Measurements from ENCODE around the gene LIMCH1. TPM values are rescaled to one million over a fixed set of nuclear protein-coding genes. Genes with fewer than 3 reads are reported as not detected.

LIMCH1 gene
- total RNA-seq, 2 donors from 2014 or later, result 3.1 to 5.8 TPM

DNA sequence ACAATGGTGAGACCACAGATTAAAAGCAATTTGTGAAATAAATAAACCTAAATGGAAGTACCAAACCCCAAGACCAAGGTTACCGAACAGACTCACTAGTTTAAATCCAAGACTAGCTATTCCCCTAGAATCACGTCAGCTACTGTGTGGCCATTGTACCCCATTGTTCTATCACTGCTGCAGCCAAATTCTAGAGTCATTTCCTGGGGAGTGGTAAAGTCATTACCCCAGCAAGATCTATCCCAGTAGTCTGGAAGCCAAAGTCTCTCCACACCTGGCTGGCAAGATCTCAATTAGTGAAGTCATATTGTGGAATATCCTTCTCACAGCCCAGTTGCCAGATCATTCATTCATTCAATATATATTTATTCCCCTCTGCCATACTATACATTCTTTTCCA lies 143.1 kb downstream of the LIMCH1 start:
- no peak for DNase-seq
- peaks cover 15% of the 10 kb centered on the region for H3K4me1 Mint-ChIP-seq

DNA sequence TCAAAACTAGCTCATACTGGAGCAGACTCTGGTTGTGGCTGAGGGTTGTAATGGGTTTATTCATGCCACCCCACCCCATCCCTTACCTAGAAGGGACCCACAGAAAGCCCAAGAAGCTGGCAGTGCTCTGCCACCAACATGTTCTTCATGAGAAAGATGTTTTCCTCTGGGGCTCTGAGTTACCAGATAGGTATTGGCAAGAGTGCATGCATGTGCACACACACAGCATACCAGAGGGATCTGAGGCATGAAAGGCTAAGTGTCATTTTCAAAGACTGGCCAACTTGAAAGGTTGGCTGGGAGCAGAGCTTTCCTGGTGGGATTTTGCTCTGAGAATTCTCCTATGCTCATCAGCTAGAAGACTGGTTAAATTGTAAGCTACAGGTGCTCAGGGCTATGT lies 145.4 kb downstream of the LIMCH1 start:
- Histone ChIP-seq H3K4me3 (ENCODE audit: low read length) (no peak overlapping the region), H3K9ac (ENCODE audit: extremely low read depth, low read length, poor library complexity, severe bottlenecking) (no peak overlapping the region), H3K4me1 (ENCODE audit: control insufficient read depth, insufficient read depth, low read length) (peaks cover 13% of the 10 kb centered on the region), H3K27ac (ENCODE audit: low read depth, low read length) (no peak overlapping the region), H3K9me3 (ENCODE audit: control insufficient read depth, low read length) (no peaks in the 10 kb centered on the region), H3K27me3 (ENCODE audit: control insufficient read depth, insufficient read depth, low read length, poor library complexity, severe bottlenecking) (no peaks in the 10 kb centered on the region), H3K36me3 (ENCODE audit: control insufficient read depth, insufficient read depth, low read length) (no peaks in the 10 kb centered on the region)
- Mint-ChIP-seq H3K4me1 (peaks cover 9% of the 10 kb centered on the region), H3K4me3 (no peak overlapping the region), H3K9me3 (no peaks in the 10 kb centered on the region), H3K27me3 (ENCODE audit: insufficient read depth) (peaks cover 7% of the 10 kb centered on the region), H3K36me3 (ENCODE audit: low read depth) (no peaks in the 10 kb centered on the region), H3K27ac (no peak overlapping the region)
- TF ChIP-seq, protein P1, sequence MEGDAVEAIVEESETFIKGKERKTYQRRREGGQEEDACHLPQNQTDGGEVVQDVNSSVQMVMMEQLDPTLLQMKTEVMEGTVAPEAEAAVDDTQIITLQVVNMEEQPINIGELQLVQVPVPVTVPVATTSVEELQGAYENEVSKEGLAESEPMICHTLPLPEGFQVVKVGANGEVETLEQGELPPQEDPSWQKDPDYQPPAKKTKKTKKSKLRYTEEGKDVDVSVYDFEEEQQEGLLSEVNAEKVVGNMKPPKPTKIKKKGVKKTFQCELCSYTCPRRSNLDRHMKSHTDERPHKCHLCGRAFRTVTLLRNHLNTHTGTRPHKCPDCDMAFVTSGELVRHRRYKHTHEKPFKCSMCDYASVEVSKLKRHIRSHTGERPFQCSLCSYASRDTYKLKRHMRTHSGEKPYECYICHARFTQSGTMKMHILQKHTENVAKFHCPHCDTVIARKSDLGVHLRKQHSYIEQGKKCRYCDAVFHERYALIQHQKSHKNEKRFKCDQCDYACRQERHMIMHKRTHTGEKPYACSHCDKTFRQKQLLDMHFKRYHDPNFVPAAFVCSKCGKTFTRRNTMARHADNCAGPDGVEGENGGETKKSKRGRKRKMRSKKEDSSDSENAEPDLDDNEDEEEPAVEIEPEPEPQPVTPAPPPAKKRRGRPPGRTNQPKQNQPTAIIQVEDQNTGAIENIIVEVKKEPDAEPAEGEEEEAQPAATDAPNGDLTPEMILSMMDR (conservative IDR thresholded peaks at IDR 0.05), result no peak
- no peak for DNase-seq

More for the DNA sequence above, 143.1 kb downstream of the LIMCH1 start:
- Histone ChIP-seq H3K9ac (ENCODE audit: extremely low read depth, low read length, poor library complexity, severe bottlenecking) (no peak overlapping the region), H3K27me3 (ENCODE audit: control insufficient read depth, insufficient read depth, low read length, poor library complexity, severe bottlenecking) (no peaks in the 10 kb centered on the region), H3K4me1 (ENCODE audit: control insufficient read depth, insufficient read depth, low read length) (peaks cover 13% of the 10 kb centered on the region), H3K9me3 (ENCODE audit: control insufficient read depth, low read length) (no peaks in the 10 kb centered on the region), H3K4me3 (ENCODE audit: low read length) (no peak overlapping the region), H3K36me3 (ENCODE audit: control insufficient read depth, insufficient read depth, low read length) (no peaks in the 10 kb centered on the region), H3K27ac (ENCODE audit: low read depth, low read length) (no peak overlapping the region)
- no peaks in the 10 kb centered on the region for H3K36me3 Mint-ChIP-seq (ENCODE audit: low read depth)
- H3K9me3 Mint-ChIP-seq, result no peaks in the 10 kb centered on the region
- peaks cover 7% of the 10 kb centered on the region for H3K27me3 Mint-ChIP-seq (ENCODE audit: insufficient read depth)
- no peak overlapping the region for H3K27ac Mint-ChIP-seq
- no peak overlapping the region for H3K4me3 Mint-ChIP-seq
- 93 to 100% methylated on average over 2 of the region's 2 CpGs for WGBS, 2 experiments (ENCODE audit: insufficient coverage in 1 of 2, insufficient read length in 1 of 2)
- TF ChIP-seq, protein P1 (conservative IDR thresholded peaks at IDR 0.05), result no peak

DNA sequence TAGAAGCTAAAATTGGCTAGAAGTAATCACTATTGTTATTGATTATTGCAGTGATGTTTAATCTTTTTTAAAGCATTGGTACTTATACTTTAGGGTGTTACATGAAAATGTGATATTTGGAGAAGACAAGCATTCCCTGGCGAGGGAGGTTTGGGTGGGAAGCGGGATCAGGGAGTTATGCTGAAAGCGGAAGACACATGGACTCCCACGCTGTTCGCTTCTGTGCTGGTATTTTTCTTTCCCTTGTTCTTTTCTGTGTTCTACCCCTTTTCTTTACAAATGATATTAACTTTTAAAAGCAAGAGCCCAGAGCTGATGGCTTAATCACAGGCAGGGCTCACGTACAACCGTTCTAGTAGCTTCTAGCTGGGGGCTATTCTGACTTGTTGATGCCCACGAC lies 148.9 kb downstream of the LIMCH1 start:
- H3K9me3 Mint-ChIP-seq, result no peaks in the 10 kb centered on the region
- H3K4me3 Mint-ChIP-seq, result no peak overlapping the region
- Histone ChIP-seq H3K4me3 (ENCODE audit: low read length) (no peak overlapping the region), H3K9me3 (ENCODE audit: control insufficient read depth, low read length) (no peaks in the 10 kb centered on the region), H3K9ac (ENCODE audit: extremely low read depth, low read length, poor library complexity, severe bottlenecking) (no peak overlapping the region), H3K4me1 (ENCODE audit: control insufficient read depth, insufficient read depth, low read length) (no peaks in the 10 kb centered on the region), H3K36me3 (ENCODE audit: control insufficient read depth, insufficient read depth, low read length) (no peaks in the 10 kb centered on the region), H3K27ac (ENCODE audit: low read depth, low read length) (no peak overlapping the region), H3K27me3 (ENCODE audit: control insufficient read depth, insufficient read depth, low read length, poor library complexity, severe bottlenecking) (no peaks in the 10 kb centered on the region)
- TF ChIP-seq, protein P1 (conservative IDR thresholded peaks at IDR 0.05), result no peak
- WGBS, 2 experiments (ENCODE audit: insufficient coverage in 1 of 2, insufficient read length in 1 of 2), result 86 to 89% methylated on average over 6 to 8 of the region's 8 CpGs
- peaks cover 11% of the 10 kb centered on the region for H3K27me3 Mint-ChIP-seq (ENCODE audit: insufficient read depth)
- DNase-seq, result no peak
- H3K4me1 Mint-ChIP-seq, result no peaks in the 10 kb centered on the region
- no peak overlapping the region for H3K27ac Mint-ChIP-seq
- H3K36me3 Mint-ChIP-seq (ENCODE audit: low read depth), result no peaks in the 10 kb centered on the region
